ACHN (cell line): ENCODE measurements around the gene CSHL1.
A peak's percentile ranks its signal among the peaks of the same experiment; 100 is the strongest.
"Not testable (repeated sequence)": the region's sequence is repeated elsewhere in the genome, so short reads cannot be mapped to it uniquely, and the experiment has no call there.

Experiments
- DNase-seq: peaks from one replicate; pipeline ENCODE4 v3.0.0-alpha.2; 2015
- in situ Hi-C: cut with HindIII; loops from 2 replicates; pipeline ENCODE4 v1.10.0; 2017; ENCODE audit warnings: low sequenced_read_pairs, low pct_ligation_motif_present, low pct_unique_long_range_greater_than_20kb

Gene CSHL1

DNA sequence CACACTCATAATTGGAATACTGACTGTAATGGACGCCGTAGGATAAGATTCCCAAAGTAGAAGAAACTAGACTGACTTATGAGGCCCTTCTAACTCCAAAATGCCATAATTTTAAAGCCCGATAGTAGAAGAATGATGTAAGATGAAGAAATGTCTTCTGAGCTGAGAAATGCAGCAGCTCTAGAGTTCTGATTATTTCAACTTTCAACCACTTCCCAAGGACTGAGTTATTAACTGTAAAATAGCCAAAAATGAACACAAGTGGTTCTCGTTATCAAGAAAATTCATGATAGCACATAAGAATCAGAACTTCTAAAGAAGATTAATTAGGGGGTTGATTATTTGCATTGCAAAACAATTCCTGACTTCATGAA, 40.8 kb downstream of the CSHL1 start:
- in situ Hi-C loops, DNase-seq: not testable (repeated sequence)

DNA sequence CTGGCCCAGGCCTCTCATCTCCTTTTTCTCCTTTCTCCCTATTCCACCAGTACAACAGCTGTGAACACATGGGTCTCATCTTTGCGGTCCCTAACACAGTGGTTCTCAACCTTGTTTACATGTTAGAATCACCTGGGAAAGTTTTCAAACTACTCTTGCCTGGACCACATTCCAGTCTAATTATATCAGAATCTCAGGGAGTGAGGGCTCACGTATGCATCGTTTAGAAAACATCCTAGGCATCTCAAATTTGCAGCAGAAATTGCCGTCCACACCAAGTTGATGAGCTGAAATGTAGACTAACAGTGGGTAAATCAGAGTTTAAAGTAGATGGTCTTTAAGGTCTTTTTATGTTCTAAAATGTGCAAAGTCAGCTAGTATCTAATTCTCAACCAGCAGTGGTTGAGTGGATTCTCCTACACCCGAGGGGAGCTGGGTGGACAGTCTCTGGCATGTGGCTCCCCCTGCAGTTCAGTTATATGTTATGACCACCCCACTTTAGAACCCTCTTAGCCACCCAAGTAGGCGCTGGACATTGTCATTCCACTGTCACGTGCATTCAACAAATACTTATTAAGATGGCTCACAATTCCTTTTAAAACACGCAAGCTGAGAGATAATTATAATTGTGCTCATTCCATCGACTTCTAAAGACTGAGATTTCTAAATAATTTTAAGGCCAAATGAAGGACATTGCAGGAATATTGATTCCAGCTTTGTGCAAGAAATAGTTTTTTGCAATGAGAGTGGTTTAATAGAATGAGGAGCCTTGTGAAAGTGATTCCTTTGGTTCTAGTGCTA, 41.4 kb downstream of the CSHL1 start:
- in situ Hi-C loops, result not testable (repeated sequence)

DNA sequence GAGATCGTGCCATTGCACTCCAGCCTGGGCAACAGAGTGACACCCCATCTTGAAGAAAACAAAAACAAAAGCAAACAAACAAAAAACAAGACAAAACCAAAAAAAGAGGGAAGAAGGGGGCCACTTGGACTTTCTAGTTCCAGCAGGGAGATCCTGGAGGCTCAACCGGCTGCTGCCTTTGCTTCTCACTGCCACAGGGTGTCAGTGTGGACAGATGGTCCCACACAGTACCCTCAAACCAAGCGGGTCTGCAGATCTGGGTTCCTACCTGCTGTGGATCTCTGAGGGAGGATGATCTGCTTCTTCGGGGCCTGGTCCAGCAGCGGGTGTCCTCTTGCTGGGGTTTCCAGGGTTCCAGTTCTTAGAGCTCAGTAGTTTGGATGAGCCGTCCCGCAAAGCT, 44.4 kb downstream of the CSHL1 start:
- in situ Hi-C loops, DNase-seq: not testable (repeated sequence)

More for the DNA sequence above, 41.4 kb downstream of the CSHL1 start:
- peak; percentile 36 for DNase-seq
